NCI-H146 (cell line): ENCODE measurements around the gene FAM180A.
"Not testable (repeated sequence)": the region's sequence is repeated elsewhere in the genome, so short reads cannot be mapped to it uniquely, and the experiment has no call there.

Experiments used
- DNase-seq: peaks from one replicate; lab custom pipeline; 2025; lab: John Stamatoyannopoulos, UW

FAM180A gene

DNA sequence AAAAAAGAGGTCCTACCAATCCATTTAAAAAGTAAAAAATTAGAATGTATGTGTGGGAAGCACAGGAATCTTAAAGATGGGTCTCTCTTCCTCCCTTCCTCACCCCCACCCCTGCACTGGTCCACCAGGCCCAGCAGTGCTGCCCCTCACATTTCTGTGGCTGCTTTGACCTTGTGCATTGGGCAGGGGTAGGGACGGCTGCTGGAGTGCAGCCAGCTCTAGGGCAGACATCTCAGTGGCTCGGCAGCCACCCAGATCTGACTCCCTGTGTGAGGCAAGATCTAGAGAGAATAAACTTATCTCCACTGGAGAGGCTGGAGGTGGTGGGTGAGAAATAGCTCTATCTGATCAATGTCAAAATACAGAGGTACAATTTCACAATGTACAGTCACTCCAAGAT is 6.7 kb downstream of the FAM180A start:
- no peak for DNase-seq

DNA sequence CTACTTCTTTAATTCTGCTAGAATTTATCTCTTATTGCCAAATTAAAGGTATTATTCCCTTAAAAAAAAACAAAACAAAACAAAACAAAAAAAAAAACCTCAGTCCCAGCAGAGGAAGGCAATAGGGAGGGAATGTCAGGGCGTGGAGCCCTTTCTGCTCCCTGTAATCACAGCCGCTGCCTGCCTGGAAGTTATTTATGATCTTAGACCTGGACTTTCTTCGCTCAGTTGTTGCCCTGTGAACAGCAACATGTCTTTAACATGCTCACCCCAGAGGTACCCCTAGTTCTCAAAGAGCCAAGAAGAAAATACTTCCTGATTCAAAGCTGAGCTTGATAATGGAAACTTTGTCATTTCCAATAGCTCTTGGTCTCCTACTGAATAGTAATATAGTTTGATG is 7.7 kb downstream of the FAM180A start:
- no peak for DNase-seq

DNA sequence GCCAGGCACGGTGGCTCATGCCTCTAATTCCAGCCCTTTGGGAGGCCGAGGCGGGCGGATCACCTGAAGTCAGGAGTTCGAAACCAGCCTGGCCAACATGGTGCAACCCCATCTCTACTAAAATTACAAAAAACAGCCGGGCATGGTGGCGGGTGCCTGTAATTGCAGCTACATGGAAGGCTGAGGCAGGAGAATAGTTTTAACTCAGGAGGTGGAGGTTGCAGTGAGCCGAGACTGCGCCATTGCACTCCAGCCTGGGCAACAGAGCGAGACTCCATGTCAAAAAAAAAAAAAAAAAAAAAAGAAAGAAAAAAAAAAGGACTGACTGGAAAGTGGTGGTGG is 11.3 kb downstream of the FAM180A start:
- DNase-seq = not testable (repeated sequence)

DNA sequence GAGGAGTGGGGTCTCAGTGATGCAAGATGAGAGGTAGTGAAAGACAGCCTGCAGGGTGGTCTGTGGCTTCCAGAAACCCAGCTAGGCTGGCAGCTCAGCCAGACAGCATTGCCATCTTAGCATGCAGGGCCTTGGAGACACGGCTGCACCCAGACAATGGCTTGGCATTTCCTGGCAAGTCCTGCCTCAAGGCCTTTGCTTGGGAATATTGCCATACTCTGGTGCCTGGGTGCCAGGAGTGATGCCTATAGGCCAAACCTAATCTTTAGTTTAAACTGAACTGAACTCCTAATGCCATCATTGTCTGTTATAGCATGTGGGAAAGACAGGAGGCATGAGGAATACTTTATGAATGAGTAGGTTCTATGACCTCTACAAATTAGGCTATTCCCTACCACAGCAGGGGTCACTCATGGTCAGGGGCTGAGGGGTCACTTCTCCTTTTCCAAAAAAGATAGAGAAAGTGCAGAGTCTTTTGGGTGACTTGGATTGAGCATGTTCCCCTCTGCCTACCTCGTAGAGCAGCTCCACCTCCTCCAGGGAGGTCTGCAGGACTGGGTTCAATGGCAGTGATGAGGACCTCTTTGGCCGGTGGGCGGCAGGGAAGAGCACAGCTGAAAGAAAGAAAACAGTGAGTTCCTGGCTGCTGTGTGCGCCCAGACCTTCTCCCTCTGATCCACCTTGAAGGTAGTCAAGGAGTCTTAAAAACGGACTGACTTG is 11.9 kb downstream of the FAM180A start:
- no peak for DNase-seq

DNA sequence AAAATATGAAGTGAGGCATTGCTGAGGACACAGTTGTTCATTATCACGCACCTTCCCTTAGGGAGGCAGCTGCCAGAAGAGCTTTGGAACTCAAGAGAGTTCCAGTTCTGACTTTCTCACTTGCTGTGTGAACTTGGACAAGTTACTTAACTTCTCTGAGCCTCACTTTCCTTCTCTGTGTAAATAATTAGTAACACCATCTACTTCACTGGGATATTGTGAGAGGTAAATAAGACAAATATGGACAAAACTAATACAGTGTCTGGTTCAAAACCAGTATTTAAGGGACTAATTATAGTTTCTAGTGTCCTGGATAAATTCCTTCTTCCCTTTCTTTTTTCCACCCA is 14.3 kb downstream of the FAM180A start:
- no peak for DNase-seq

DNA sequence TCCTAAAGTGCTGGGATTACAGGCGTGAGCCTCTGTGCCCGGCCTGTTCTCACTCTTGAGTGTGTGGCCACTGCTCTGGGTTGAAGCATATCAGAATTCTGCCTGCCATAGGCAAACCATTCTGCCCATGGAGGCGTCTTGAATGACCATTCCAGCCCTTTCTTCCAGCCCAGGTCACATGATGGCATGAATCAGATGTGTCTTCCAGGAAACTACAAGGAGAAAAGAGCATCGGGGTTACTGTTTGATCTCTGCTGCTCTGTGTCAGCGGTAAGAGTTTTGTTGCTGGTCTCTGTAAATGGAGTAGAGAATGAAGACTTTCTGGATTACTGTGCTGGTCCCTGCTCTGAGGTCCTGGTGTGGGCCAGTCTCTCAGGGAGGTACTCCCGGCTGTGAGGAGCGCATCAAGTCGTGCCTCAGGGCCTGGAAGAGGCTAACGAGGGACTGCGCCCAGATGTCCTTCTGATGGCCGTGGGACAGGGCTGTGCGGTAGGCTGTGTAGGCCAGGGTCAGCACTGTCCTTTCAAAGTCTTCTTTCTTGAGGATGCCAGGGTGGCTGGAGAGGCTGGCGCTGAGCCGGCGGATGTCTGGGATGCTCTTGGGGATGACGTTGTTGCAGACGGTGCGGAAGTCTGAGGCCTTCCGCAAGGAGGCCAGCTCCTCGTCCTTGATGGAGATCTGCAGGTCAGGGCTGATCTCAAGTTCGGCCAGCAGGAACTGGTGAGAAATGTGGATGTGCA is 14.8 kb downstream of the FAM180A start:
- no peak for DNase-seq

DNA sequence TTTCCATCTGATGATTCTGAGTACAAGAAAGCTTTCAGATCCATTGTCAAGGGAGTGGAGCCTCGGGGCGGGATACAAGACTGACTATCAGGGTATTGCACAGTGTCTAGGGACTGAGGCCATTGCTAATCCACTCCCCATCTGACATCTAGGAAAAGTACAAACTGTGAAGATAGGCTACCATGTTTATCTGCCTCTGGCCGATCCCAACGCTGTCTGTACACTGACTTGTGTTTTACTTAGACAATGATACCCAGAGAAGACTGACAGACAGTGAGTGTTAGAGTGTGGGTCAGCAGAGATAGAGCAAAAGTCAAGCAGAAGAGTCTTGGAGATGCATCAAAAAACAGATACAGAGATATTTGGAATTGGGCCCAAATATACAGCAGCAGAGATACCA is 17.5 kb downstream of the FAM180A start:
- DNase-seq = no peak

DNA sequence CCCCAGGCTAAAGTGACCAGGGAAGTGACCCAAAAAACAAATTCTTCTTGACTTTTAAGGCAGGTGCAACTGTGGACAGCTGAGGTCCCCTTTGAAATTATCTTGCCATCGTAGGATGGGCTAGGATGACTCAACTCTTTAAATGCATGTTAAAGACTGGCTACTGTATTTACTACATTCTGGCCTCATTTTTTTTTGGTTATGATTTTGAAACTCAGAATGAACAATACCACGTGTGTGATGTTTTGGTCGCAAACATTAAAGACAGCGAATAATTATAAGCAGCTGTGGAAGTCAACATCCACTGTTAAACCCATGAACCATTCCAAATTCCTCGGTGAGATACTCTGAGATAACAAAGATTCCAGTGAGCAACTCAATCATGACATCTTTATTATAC is 19.4 kb downstream of the FAM180A start:
- DNase-seq = no peak

DNA sequence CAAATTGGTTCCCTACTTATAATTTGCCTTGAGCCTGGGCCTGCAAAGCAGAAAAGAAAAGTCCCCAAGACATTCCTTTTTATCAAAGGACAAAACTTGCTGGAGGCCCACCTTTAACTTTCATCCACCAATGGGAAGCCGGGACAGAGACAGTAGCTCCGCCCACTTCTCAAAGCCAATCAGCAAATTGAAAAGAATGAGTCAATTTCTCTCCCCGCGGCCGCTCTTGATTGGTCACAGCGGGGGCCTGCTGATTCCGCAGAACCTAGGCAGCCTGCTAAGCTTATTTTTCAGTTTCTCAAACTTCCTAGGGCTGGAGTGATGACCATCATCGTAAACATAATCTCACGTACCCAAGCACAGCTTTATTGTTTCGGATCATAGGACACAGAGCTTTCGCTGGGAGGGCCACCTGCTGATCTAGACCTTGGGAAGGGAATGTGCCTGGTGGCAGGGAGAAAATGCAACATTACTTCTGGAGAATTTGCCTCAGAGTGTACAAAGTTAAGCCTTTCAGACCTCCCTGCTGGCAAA is 20.4 kb downstream of the FAM180A start, which contains the start of gene SLC13A4:
TSS of gene SLC13A4 (minus strand) at position 51 of the 534 bp plus-strand sequence. CDS start 690 bp downstream, outside the sequence.
- no peak for DNase-seq

DNA sequence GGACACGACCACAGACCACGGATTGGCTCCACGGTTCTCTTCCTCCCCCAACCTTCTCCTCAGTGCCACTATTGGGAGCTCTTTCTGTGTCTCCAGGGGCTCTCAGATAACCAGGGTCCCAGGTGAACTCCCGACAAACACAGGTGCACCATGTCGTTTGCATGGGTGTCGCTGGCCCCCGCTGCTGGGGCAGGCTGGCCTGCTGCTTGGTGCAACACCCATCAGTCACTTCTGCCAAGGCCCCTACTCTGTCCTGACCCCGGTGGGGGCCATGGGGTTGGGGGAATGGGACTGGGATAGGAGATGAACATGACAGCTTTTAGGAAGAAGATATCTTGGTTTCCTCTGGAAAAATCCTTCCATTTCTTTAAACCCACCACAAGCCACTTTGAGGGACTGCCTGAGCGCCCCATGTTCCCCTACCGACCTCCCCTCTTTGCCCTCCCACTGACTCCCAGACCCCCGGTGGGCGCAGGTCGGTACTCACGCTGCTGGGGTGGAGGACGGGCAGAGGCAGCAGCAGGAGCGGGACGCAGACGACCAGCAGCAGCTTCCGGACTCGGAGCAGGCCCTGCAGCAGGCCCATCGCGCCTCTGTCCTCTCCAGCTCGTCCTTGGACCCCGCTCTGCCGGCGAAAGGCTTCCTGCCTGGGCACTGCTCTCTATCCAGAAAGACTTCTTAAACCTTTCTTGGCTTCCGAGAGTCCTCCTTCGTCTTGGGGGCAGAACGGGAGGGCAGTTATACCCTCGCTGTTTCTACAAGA is 21.5 kb downstream of the FAM180A start:
- DNase-seq = no peak

DNA sequence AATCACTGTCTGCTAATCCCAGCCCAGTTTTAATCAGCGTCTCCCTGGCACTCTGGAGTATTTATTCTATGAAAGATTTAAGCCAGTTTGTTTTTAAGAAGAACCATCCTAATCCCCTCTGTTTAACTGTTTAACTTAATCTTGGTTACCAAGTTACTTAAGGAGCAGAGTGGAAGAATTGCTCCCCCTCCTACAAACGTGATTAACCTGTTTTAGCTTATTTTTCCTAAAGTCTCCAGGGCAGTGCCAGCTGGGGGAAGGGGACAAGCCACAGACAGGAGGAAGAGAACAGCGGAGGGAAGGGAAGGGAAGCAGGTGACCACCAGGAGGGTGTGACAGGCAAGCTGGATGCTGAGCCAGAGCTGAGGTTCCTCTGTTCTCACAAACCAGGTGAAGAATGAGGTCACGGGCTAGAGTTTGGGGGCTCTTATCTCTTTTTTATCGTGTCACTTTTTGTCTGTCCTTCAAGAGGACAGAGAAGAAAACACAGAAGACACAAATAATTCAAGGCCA is 22.3 kb downstream of the FAM180A start:
- no peak for DNase-seq

DNA sequence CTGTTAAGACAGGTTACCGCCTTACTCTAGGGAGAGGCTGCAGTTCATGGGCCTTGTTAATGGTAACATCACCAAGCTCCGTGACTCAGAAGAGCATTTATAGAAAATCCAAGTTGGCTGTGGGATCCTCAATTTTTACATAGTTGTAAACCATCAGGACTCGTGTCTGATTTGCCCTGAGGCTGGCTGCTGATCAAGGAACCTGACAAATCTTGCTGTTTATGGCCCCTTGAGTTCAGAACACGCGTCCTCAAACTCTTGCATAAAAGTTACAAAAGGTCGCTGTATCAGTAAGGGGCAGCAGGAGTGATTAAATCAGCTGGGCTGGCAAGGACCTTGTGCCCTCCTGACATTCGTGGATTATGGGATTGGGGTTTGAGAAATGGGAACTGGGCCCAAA is 25.2 kb downstream of the FAM180A start:
- no peak for DNase-seq

DNA sequence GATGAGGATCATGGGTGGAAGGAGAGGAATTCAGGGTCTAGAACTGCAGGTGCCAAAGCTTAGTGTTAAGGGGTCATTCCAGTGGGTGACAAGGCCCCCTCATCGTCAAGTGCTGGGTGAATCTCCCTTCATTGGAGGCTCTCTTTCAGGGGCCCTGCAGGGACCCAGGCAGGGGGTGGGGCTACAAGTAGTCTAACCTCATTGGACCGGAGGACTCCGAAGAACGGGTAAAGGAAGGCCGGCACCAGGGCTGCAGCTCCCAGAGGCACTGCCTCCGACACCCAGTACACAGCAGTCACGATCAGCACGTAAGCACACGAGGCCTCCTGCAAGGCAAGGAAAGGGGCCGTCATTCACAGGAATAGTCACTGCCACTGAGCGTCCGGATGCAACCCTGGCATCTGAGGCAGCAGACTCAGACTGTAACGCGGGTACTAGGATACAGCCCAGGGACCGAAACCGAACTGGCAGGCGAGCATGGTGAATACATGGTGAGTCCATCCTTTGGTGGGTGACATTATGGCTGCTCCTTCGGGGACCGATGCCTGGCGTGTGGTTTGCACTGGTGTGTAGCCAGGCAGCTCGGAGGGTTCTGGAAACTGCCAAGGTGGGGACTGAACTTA is 27.3 kb downstream of the FAM180A start:
- peak; percentile 52 for DNase-seq

DNA sequence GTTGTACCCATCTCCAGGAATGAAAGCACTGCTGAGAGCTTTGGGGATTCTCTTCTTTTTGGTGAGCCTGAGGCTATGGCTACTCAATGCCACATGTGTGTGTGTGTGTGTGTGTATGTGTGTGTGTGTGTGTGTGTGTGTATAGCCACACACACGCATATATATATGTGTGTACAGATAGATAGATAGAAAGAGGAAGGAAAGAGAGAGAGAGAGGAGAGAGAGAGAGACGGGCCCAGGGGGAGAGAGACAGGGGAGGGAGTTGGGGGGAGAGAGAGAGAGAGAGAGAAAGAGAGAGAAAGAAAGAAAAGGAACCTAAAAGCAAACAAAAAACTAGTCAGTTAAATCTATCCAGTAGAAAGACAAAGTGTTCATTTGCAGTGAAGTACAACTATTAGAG is 28.9 kb downstream of the FAM180A start:
- DNase-seq = no peak

DNA sequence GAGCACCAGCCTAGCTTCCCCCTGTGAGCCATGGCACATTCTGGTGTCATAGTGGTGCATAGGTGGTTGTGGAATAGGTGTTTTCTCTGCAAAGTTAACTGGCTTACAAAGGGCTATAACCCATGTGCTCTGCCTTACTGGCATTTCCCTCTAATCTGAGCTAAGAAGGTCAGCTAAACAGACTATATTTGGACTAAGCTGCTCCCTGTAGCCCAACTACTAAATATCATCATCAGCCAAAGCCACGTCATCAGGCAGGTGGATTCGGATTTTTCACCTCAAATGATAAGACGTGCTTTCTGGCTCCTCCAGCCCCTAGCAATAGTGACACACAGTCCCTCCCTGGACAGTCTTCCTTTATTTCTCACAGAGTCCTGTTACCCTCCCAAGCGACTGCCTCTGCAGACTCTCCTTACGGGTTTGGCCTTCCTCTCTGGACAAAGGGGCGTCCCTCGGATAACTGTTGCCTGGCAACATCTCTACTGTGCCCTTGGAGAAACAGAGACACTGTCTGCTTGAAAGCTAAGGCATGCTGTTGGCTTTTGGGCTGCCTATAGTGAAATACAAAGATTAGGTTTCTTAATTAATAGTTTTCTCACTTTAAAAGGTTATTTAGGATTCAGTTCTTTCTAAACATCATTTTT is 29.7 kb downstream of the FAM180A start:
- DNase-seq = no peak

DNA sequence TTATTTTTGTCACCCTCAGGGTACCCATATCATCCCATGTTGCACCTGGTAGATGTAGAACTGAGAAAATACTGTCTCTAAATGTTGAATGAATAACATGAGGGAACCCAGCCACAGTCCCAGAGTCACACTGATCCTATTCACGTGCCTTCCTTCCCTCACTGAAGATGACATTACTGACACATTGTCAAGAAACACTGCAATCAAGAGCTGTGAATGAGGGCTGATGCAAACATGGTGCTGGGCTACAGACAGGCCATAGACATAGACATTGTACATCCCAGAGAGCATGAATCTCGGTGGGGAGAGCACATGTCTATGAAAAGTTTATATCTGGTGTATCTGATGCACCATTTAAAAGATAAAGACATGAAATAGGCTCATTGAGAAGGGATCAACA is 30.4 kb downstream of the FAM180A start:
- no peak for DNase-seq

DNA sequence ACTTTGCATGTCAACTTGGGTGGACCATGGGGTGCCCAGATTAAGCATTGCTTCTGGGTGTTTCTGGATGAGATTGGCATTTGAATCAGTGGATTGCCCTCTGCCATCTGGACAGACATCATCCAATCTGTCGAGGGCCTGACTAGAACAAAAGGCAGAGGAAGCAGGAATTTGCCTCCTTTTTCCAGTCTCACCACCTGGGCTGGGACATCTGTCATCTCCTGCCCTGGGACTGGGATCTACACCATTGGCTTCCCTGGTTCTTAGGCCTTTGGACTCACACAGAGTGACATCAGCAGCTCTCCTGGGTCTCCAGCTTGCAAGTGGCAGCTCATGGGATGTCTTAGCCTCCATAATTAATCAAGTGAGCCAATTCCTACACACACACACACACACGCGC is 30.9 kb downstream of the FAM180A start:
- no peak for DNase-seq

DNA sequence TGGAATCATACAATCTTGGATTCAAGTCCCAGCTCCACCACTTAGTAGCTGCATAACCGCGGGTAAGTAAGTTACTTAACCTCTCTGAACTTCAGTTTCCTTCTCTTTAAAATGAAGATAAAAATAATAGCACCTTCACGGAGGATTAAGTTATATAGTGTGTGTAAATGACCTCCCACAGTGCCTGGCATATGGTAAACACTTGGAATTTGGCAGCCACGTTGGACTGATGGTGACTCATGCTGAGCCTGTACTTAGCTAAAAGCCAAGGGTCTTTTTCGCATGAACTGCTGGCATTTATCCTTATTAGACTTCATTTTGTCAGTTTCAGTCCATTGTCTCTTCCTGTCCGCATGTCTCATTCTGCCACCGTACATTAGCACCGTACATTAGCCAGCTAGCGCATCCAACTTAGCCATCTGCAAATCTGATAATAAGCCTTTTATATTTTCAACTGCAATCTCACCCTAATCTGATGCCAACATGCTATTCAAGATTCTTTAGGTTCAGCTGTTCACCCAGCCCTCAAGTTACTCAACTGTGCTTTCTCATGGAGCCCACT is 31.9 kb downstream of the FAM180A start:
- DNase-seq = peak; percentile 80

DNA sequence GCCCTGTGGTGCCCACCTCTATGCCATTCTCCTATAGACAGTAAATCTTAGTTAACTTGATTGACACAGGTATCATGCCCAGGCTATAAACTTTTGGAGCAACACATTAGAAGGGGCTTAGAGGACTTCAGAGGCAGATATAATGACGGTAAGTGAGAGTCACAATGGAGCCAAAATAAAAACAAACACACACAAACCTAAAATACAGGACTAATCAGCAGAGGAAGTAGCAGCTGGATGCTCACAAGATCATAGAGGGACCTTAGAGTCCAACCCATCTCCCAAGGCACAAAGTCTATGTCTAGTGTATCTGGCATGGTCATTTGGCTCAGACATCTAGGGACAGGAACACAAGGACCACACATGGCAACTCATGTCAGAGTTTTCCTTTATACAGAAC is 32.9 kb downstream of the FAM180A start:
- DNase-seq = no peak

DNA sequence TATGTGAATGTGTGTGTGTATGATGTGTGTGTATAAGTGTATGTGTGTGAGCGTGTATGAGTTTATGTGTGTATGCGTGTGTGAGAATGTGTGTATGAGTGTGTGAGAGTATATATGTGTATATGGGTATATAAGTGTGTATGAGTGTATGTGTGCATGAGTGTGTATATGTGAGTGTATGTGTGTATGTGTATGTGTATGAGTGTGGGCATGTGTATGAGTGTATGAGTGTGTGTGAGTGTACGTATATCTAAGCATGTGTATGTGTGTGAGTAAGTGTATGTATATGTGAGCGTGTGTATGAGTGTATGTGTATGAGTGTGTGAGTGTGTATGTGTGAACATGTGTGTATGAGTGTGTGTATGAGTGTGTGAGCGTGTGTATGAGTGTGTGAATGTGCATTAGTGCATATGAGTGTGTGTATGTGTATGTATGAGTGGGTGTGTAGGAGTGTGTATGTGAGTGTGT is 33.5 kb downstream of the FAM180A start:
- no peak for DNase-seq

DNA sequence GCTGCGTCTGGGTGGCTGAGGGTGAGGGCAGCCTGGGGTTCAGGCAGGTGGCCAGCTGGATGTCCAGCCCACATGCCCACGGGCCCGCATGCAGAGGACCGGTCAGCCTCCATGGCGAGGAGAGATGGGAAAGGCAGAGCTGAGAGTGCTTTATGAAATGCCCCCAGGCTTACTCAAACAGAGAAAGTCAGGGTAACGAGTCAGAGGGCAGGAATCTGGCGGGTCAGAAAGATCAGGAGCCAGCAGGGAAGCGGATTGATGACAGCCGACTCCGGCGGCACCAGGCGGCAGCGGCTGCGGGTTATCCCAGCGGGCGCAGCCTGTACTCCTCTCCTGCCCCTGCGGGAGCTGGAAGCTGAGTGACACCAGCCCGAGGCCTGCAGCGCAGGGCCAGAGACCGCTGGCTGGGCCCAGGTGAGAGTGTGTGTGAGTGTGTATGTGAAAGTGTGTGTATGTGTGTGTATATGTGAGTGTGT is 34.0 kb downstream of the FAM180A start:
- DNase-seq = peak; percentile 80
